Measurements from ENCODE around the gene CABLES1.
"Not testable (repeated sequence)": the region's sequence is repeated elsewhere in the genome, so short reads cannot be mapped to it uniquely, and the experiment has no call there.

The CABLES1 gene

GRCh38 chr18:23272498-23273232 lies 137.4 kb downstream of the CABLES1 start:
- DNase-seq: no peak

DNA sequence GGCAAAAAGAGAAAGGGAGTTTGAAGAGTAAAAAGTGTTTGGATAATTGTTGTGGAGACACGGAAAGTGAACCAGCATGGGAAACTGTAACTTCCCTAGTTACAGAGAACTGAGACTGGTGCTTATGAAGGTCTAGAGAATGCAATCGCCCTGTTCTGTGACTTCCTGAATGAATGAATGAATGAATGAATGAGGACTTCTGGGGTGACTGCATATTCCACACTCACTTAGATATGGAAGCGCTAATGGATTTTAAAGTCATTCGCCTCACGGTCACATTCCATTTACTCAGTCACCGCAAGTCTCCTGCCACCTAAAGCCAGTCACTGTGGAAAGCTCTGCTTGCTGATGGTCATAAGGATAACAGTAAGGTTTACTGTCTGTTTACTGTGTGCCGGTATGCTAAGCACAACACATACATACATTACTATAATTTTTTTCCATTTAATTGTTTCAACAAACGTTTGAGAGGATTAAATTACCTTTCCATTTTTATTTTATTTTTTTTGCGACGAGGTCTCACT lies 138.2 kb downstream of the CABLES1 start:
- no peak for DNase-seq

DNA sequence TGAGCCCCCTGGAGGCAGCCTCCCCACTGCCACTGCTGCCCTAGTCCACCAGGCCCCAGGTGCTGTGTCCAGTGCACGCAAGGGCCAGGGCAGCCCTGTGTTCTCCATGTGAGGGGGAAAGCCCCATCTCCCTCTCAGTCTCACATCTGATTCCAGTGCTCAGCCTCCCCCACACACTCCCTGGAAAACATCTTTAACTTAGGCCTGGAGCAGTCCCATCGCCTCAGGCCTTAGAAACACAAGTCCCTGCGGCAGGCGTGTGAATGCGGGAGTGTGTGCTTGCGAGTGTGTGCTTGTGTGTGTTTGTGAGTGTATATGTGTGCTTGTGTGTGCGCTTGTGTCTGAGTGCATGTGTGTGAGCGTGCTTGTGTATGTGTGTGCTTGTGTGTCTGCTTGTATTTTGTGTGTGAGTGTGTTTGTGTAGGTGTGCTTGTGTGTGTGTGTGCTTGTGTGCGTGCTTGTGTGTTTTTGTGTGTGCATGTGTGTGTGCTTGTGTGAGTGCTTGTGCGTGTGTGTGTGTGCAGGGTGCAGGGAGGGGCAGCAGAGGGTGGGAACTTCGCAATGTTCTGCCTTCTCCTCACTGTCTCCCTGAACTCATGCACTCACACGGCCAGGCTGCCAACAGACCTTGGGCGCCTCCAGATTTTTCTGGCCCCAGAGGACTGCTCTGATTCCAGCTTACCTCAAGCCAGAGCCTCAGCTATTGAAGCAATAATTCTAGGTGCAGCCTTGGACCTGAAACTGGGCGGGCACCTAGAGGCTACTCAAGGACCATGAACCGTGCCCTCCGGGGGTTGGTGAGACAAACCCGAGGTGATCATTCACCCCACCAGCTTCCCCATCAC lies 139.6 kb downstream of the CABLES1 start:
- DNase-seq: no peak

DNA sequence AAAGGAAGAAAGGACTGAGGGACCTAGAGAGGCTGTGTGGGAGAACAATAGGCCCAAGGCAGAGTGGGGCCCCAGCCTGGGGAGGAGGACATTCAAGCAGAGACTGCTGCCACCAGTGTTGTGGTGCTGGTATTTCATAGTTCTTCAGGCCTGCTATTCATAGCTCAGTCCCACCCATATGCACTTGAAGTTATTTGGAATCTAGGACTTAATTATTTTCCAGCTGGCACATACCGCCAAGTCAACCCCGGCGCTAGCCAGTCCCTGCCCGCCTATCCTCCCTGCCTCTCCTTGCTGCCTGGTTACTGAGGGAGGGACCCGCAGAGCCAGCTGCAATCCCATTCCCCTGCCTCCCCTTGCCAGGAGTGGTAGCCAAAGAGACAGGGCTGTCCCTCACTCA lies 141.2 kb downstream of the CABLES1 start:
- no peak for DNase-seq

DNA sequence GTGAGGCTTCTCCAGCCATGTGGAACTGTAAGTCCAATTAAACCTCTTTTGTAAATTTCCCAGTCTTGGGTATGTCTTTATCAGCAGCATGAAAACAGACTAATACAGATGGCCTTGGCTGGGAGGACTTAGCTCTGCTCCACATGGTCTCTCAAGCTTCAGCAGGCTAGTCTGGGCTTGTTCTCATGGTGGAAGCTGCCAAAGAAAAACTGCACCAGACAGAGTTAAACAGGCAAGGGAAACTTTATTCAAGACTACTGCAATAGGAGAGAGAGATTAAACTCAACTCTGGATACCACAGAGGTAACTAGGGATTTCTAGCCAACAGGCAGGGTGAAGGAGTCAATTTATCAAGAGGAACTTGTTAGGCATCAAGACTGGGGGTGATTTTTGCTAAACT lies 142.1 kb downstream of the CABLES1 start:
- DNase-seq: no peak

DNA sequence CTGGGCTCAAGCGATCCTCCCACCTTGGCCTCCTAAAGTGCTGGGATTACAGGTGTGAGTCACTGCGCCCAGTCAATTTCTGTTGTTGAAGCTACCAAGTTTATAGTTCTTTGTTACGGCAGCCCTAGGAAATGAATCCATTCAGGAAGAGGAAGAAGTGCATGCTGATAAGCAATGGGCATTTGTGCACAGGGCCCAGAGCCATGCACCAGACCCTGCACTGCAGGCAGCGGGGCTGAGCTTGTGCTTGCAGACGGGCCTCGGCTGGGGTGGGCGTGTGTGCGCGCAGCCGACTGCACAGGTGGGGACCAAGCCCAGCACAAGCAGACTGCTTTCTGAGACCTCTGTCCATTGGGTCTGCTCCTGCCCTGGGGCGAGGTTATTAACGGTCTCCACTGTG lies 144.6 kb downstream of the CABLES1 start:
- no peak for DNase-seq

GRCh38 chr18:23280844-23281243 lies 145.6 kb downstream of the CABLES1 start:
- DNase-seq: no peak

GRCh38 chr18:23281626-23282436 lies 146.5 kb downstream of the CABLES1 start:
- DNase-seq: no peak

- no peak for DNase-seq
Observed at GRCh38 chr18:23282437-23282781, 147.1 kb downstream of the CABLES1 start.

GRCh38 chr18:23283916-23284430 lies 148.7 kb downstream of the CABLES1 start:
- peak; percentile 25 for DNase-seq

GRCh38 chr18:23284629-23285028 lies 149.3 kb downstream of the CABLES1 start:
- no peak for DNase-seq

DNA sequence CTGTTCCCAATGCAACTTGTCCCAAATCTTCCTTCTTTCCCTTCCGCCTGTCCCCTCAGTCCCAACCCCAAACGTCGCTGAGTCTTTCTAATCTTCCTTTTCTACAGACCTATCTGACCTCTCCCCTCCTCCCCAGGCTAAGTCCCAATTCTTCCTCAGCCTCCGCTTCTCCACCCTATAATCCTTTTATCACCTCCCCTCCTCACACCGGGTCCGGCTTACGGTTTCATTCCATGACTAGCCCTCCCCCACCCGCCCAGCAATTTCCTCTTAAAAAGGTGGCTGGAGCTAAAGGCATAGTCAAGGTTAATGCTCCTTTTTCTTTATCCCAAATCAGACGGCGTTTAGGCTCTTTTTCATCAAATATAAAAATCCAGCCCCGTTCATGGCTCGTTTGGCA lies 150.3 kb downstream of the CABLES1 start:
- DNase-seq: not testable (repeated sequence)

- DNase-seq: no peak
Observed at GRCh38 chr18:23291456-23292205, 156.3 kb downstream of the CABLES1 start.

- DNase-seq: no peak
Observed at GRCh38 chr18:23300231-23300805, 165.0 kb downstream of the CABLES1 start.

DNA sequence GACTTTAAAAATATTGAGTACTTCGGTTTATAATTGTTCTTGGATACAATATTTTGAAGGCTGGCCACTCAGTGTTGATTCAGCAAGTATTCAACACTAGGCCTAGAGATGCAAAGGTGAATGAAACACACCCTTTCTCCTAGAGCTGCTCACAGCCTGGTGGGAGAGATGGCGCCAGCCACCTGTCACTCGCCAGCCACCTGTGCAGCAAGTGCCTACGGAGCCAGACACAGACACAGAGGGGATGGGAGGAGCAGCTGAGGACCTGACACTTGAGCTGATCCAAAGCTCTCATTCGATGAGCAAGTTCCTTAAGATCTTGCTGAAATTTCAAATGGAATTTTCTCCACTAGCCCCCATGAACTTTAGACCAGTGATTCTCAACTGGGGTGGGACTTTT lies 166.7 kb downstream of the CABLES1 start:
- DNase-seq: no peak

DNA sequence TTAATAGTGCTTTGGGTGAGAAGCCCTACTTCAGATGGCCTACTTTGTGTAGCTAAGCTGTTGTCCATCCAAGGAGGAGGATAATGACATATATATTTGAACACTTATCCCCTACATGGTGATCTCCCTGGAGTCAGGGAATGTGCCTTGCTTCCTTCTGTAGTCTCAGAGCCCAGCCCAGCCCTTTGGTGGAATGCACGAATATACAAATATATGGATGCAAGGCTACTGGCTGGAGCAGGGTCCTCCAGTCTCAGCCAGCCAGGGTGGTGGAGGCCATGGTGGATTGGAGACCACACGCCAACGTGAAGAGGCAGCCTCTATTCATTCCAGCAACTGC lies 167.2 kb downstream of the CABLES1 start:
- DNase-seq: no peak

GRCh38 chr18:23302851-23303527 lies 167.7 kb downstream of the CABLES1 start:
- DNase-seq: no peak

GRCh38 chr18:23306822-23307221 lies 171.5 kb downstream of the CABLES1 start:
- peak; percentile 67 for DNase-seq

DNA sequence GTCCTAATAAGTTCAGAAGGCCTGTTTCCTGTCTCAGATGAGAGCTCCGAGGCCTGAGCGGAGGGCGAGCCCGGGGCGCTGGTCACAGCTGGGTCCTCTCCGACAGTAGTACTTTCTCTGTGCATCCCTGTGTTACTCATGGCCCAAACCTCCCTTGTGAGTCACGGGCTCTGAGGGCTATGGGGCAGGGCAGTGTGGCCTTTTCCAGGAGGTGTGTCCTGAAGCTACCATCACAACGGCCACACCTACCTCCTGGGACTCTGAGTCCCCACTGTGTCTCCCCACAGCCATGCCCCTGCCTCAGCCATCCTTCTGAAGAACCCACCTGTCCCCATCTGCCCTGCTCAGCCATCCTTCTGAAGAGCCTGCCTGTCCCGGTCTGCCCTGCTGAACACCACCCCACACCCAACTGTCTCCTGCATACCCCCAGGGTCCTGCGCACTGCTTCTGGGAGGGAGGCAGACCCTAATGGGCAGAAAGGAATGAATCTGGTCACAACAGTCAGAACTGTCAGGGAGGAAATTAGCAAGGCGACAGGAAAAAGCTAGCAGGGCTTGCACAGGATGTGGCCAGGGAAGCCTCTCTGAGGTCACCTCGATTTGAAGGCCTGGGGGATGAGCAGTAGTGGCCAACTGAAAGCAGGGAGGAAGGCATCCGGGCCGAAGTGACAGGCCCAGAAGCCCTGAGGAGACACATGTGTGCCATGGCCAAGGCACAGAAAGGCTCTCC lies 172.4 kb downstream of the CABLES1 start:
- peak; percentile 51 for DNase-seq

Measured in NK-92 treated with Interleukin-12 subunit alpha and Interleukin-12 subunit beta, amount 100 ng/mL, for 24 hours (cell line).